Gastrocnemius medialis (tissue), 4 donors: ENCODE results near the gene PBX1. TPM values are rescaled to one million over a fixed set of nuclear protein-coding genes. Genes with fewer than 3 reads are reported as not detected.

Experiments used
- ATAC-seq, 2 donors: fragments of 150-250 bp; one replicate each; pipeline ENCODE4 v1.9.1; 2016
- DNase-seq, 2 donors: peaks; one replicate each; pipeline ENCODE4 v3.0.0-alpha.2; 2019
- H3K27ac ChIP-seq, 4 donors: fragments of 200-600 bp; sonication (generic); 1 replicate in 1 of 4; 2 replicates in 3 of 4; pipeline ENCODE4 v1.5.1; 2016 to 2018; ENCODE audit warnings: mild to moderate bottlenecking in 2 of 4, moderate library complexity in 1 of 4
- H3K27me3 ChIP-seq, 3 donors: fragments of 200-600 bp; sonication (generic) in 2 of 3; 1 replicate in 1 of 3; 2 replicates in 2 of 3; pipeline versions ENCODE4 v1.5.1 to v1.6.0; 2016 to 2019; ENCODE audit warnings: mild to moderate bottlenecking in 1 of 3, moderate library complexity in 1 of 3
- H3K36me3 ChIP-seq, 2 donors: fragments of 200-600 bp; sonication (generic) in 1 of 2; one replicate each; pipeline ENCODE4 v1.5.1; 2017 to 2018
- H3K4me1 ChIP-seq, 2 donors: fragments of 200-600 bp; sonication (generic) in 1 of 2; one replicate each; pipeline ENCODE4 v1.5.1; 2016 to 2017; ENCODE audit warnings: mild to moderate bottlenecking in 2 of 2
- H3K4me3 ChIP-seq, 4 donors: fragments of 200-600 bp; sonication (generic) in 3 of 4; 1 replicate in 1 of 4; 2 replicates in 3 of 4; pipeline ENCODE4 v1.5.1; 2016 to 2019; ENCODE audit warnings: mild to moderate bottlenecking in 2 of 4
- H3K9me3 ChIP-seq, 3 donors: fragments of 200-600 bp; sonication (generic) in 2 of 3; 1 replicate in 1 of 3; 2 replicates in 2 of 3; pipeline ENCODE4 v1.5.1; 2016 to 2019
- CTCF ChIP-seq, 5 experiments: fragments of 450-650 bp in 3 of 5; fragments of 200-600 bp in 2 of 5; sonication (generic) in 2 of 5; IDR thresholded peaks in 4 of 5; conservative IDR thresholded peaks in 1 of 5; 1 replicate in 4 of 5; 2 replicates in 1 of 5; pipeline ENCODE4 v1.5.1; 2016 to 2019; ENCODE audit warnings: antibody characterized with exemption in 5 of 5, mild to moderate bottlenecking in 3 of 5, moderate library complexity in 3 of 5
- POLR2A ChIP-seq, 2 donors: fragments of 450-650 bp; IDR thresholded peaks; one replicate each; pipeline ENCODE4 v1.6.1; 2017; ENCODE audit warnings: antibody characterized with exemption in 2 of 2, mild to moderate bottlenecking in 2 of 2, moderate library complexity in 2 of 2
- in situ Hi-C, 4 donors: fragments of 200-750 bp; cut with MboI; loops; one replicate each; pipeline versions ENCODE4 v1.15.0 to v1.8.0; 2017; ENCODE audit warnings: low sequenced_read_pairs in 4 of 4
- intact Hi-C: fragments of 100-400 bp; cut with DNase I; formaldehyde crosslinking; loops from one replicate; pipeline ENCODE4 v1.15.1; 2023; ENCODE audit warnings: low total_unique reads
- total RNA-seq, 4 donors: library from RNA; depleted of rRNA; stranded (reverse); fragments of >200 nt; gene quantifications; one replicate each; pipeline versions ENCODE4 v1.1.0 to v1.2.3, GENCODE V29; 2016

The PBX1 gene
- total RNA-seq, 4 donors from 2014 or later = 21.7 to 36.5 (median 29.0) TPM

GRCh38 chr1:164685266-164686035 lies 126.5 kb downstream of the PBX1 start:
- Histone ChIP-seq H3K27me3 (no peaks in the 10 kb centered on the region), H3K4me1 (peaks cover 0 to 28% of the 10 kb centered on the region in 2 donors), H3K4me3 (no peak overlapping the region), H3K36me3 (no peaks in the 10 kb centered on the region), H3K9me3 (no peaks in the 10 kb centered on the region), H3K27ac (no peak overlapping the region)
- no peak for TF ChIP-seq POLR2A (IDR thresholded peaks at IDR 0.05)
- TF ChIP-seq CTCF (IDR thresholded peaks at IDR 0.05 in 4 of 5, conservative IDR thresholded peaks at IDR 0.05 in 1 of 5) = no peak
- in situ Hi-C loops (loop anchor here in 1 of 4 donors (25.0 kb wide), 1 partner anchor 102 kb away; no protein-coding TSS in a partner anchor), intact Hi-C loops (no loop called here)
- ATAC-seq = no peak
- DNase-seq = no peak

- Histone ChIP-seq H3K9me3 (no peaks in the 10 kb centered on the region), H3K4me1 (peaks cover 3 to 19% of the 10 kb centered on the region in 2 donors), H3K27me3 (no peaks in the 10 kb centered on the region), H3K36me3 (no peaks in the 10 kb centered on the region), H3K27ac (no peak overlapping the region), H3K4me3 (no peak overlapping the region)
- in situ Hi-C loops = loop anchor here in 1 of 4 donors (25.0 kb wide), 1 partner anchor 100 kb away; no protein-coding TSS in a partner anchor
- no peak for TF ChIP-seq CTCF (IDR thresholded peaks at IDR 0.05 in 4 of 5, conservative IDR thresholded peaks at IDR 0.05 in 1 of 5)
- TF ChIP-seq POLR2A (IDR thresholded peaks at IDR 0.05) = no peak
- no peak for DNase-seq
- no peak for ATAC-seq
- intact Hi-C loops = no loop called here
Observed at GRCh38 chr1:164687777-164688176, 128.8 kb downstream of the PBX1 start.

- no peaks in the 10 kb centered on the region for H3K9me3 ChIP-seq
- intact Hi-C loops (no loop called here), in situ Hi-C loops (loop anchor here in 1 of 4 donors (25.0 kb wide), 1 partner anchor 99 kb away; no protein-coding TSS in a partner anchor)
- H3K27me3 ChIP-seq = no peaks in the 10 kb centered on the region
- peak overlapping the region in 1 of 4 donors; percentile 22 for H3K27ac ChIP-seq
- no peaks in the 10 kb centered on the region for H3K36me3 ChIP-seq
- ATAC-seq (no peak), DNase-seq (no peak)
- TF ChIP-seq CTCF (IDR thresholded peaks at IDR 0.05 in 4 of 5, conservative IDR thresholded peaks at IDR 0.05 in 1 of 5) (no peak), POLR2A (IDR thresholded peaks at IDR 0.05) (no peak)
- H3K4me1 ChIP-seq = peaks cover 11 to 16% of the 10 kb centered on the region in 2 donors
- H3K4me3 ChIP-seq = no peak overlapping the region
Observed at GRCh38 chr1:164688791-164689190, 129.8 kb downstream of the PBX1 start.

- ATAC-seq = no peak
- no peak overlapping the region for H3K4me3 ChIP-seq
- peak overlapping the region in 2 of 4 donors; percentile 16 to 31 for H3K27ac ChIP-seq
- H3K27me3 ChIP-seq = no peaks in the 10 kb centered on the region
- no peak for TF ChIP-seq POLR2A (IDR thresholded peaks at IDR 0.05)
- no peak for TF ChIP-seq CTCF (IDR thresholded peaks at IDR 0.05 in 4 of 5, conservative IDR thresholded peaks at IDR 0.05 in 1 of 5)
- in situ Hi-C loops = loop anchor here in 2 of 4 donors (10.0 to 25.0 kb wide), 2 partner anchors 95 to 97 kb away; no protein-coding TSS in a partner anchor
- H3K36me3 ChIP-seq = no peaks in the 10 kb centered on the region
- intact Hi-C loops = no loop called here
- H3K9me3 ChIP-seq = no peaks in the 10 kb centered on the region
- H3K4me1 ChIP-seq = peaks cover 13 to 19% of the 10 kb centered on the region in 2 donors
- no peak for DNase-seq
Observed at GRCh38 chr1:164689672-164690511, 130.9 kb downstream of the PBX1 start.
